K562 (cell line): ENCODE measurements around the gene TMEM214. TPM values are rescaled to one million over a fixed set of nuclear protein-coding genes. Genes with fewer than 3 reads are reported as not detected.

Experiments
- CBFB ChIP-seq: sonication (generic); formaldehyde crosslinking; IDR thresholded peaks from 2 replicates; pipeline ENCODE4 v1.4.0; 2020; ENCODE audit warnings: mild to moderate bottlenecking, missing genetic modification reagents
- CUX1 ChIP-seq: fragments of 200-800 bp; sonication (Bioruptor generic); IDR thresholded peaks from 2 replicates; pipeline ENCODE4 v1.6.1; 2016; ENCODE audit warnings: missing genetic modification characterization, missing compliant biosample characterization
- ETV5 ChIP-seq: sonication (generic); formaldehyde crosslinking; IDR thresholded peaks from 2 replicates; pipeline ENCODE4 v1.4.0; 2020; ENCODE audit warnings: low read depth, mild to moderate bottlenecking, missing genetic modification reagents
- FOXP1 ChIP-seq: sonication (generic); formaldehyde crosslinking; IDR thresholded peaks from 2 replicates; pipeline ENCODE4 v1.8.0; 2022; ENCODE audit warnings: mild to moderate bottlenecking, missing genetic modification reagents
- GATAD2A ChIP-seq: fragments of 450-650 bp; IDR thresholded peaks from 2 replicates; pipeline ENCODE4 v1.6.1; 2017
- LARP7 ChIP-seq: fragments of 450-650 bp; IDR thresholded peaks from 2 replicates; pipeline ENCODE4 v1.6.1; 2016
- polyA plus RNA-seq, 8 experiments: library from polyadenylated mRNA; depleted of rRNA in 4 of 8; stranded (reverse) in 5 of 8; unstranded in 3 of 8; fragments of >200 nt; fragmentation: Nextera tagmentation in 2 of 8; fragmentation: Illumina TruSeq in 1 of 8; extraction: Ambion mirVana in 2 of 8; extraction: Trizol in 1 of 8; gene quantifications; 2 replicates each; pipeline versions ENCODE4 v1.2.1 to v1.2.3, GENCODE V29; 2011 to 2014; ENCODE audit warnings: inconsistent platforms in 1 of 8, missing spikeins in 1 of 8
- total RNA-seq, 7 experiments: library from RNA; depleted of rRNA in 6 of 7; stranded (reverse); fragments of >200 nt in 6 of 7; fragmentation: Illumina TruSeq in 2 of 7; extraction: Trizol in 2 of 7; gene quantifications; 2 replicates each; pipeline versions ENCODE4 v1.2.1 to v1.2.3, GENCODE V29; 2011 to 2021; ENCODE audit warnings: low replicate concordance in 1 of 7

The TMEM214 gene
- total and polyA plus RNA-seq, 9 of the 15 experiments (the other 6 are each of a cell fraction or from before 2014, with no cell fraction given) = 11.4 to 81.4 (median 44.1) TPM

GRCh38 chr2:27007416-27008374, 25.1 kb upstream of the TMEM214 start (continued):
- peak; percentile 22; the same call in 1 of the 2 replicates for TF ChIP-seq CUX1 (CRISPR knock-in tag)
- TF ChIP-seq CBFB (CRISPR knock-in tag) = no peak
- no peak for TF ChIP-seq FOXP1 (CRISPR knock-in tag)
- no peak for TF ChIP-seq LARP7
- TF ChIP-seq ETV5 = no peak
- TF ChIP-seq GATAD2A = 0 out of 2 replicates have a peak, but pooled peaks have one; percentile 61
